Hematopoietic multipotent progenitor cell treated with erythropoietin and hydrocortisone succinate and interleukin-3 and kit ligand, for 8 days (in vitro differentiated cells): ENCODE measurements around the gene NDE1.
"Not testable (repeated sequence)": the region's sequence is repeated elsewhere in the genome, so short reads cannot be mapped to it uniquely, and the experiment has no call there.

Source experiments
- DNase-seq: peaks from one replicate; pipeline ENCODE4 v3.0.0-alpha.2; 2015

The NDE1 gene

DNA sequence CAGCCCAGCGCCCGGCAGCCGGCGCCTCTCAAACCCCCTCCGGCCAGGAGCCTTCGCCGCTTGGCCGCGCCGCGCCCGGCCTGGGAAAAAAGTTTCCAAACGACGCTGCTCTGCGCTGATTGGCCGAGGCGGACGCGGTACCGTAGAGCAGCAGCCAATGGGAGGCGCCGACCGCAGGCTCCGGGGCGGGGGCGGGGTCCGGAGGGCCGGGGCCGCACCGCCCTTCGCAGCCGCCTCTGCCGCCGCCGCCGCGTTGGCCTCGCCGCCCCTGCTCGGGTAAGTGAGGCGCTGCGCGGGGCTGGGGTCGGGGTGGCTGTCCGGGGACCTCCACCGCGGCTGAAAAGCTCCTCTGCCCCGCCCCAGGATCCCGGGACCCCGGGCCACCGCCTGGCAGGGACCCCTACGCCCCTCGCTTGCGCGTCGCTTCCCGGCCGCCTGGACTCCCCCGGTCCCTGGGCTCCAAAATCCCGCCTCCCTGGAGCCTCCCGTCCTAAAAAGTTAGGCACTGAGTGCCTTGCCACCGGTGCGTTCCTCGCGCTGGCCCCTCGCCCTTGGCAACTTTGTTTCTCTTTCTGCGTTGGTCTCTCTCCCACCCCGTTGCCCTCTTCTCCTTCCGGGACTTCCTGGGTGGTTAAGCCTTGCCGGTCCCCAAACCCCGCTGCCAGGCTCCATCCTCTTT is at the start of gene NDE1:
Gene NDE1 (plus strand): TSS at position 227 of the 679 bp plus-strand sequence. CDS start 14,534 bp downstream, outside the sequence.
- peak; percentile 86 for DNase-seq

DNA sequence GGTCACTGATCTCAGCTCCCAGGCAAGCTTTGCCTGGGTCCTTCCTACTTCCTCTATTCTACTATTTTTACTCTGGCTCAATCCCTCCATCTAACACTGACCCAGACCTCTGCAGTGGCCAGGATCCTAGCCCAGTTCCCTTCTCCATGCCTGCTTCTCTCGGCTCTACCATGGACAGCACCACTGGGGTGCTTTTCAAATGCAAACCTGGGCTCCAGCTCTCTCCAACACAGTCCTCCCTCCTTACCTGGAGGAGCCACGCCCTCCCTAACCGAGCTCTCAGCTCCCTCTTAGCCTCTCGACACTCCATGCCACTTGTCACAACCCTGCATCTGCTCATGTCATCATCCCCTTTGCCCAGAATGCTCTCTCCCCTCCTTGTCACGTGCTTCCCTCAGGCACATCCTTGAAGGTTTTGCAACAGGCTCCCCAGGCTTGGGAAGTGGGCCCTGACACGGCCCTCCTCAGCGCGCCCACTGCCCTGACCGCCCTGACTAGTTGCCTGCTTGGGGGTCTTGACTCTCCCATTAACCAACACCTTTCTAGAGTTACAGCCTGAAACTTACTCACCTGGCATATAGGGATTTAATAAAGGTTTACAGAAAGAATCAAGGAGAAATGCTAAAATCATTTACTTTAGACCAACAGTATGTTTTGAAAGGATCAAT is 48.7 kb upstream of the NDE1 start:
- DNase-seq, result no peak

DNA sequence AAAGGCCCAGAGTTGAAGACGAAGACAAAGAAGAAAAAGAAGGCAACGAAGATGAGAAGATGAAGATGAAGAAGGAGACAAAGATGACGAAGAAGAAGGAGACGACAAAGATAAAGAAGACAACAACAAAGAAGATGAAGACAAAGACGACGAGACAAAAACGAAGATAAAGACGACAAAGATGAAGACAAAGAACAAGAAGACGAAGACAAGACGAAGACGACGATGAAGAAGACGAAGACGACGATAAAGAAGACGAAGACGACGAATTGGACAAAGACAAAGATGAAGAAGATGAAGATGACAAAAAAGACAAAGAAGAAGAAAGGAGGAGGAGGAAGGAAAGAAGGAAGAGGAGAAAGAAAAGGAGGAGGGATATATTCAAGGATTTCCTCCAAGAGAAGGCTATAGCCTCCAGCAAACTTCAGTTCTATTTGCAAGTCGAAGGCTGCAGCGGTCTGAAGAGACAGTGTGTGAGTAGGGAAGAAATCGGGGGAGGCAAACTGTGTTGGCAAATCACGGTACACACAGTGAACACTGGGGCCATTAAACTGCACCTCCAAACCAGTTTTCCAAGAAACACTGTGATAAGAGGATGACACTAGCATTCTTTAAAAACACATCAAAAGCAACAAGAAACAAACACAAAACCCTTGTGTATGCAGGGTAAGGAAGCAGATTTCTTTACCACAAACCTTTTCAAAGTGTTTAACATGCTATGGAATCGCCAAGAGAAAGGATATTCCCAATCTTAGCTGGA is 47.6 kb upstream of the NDE1 start:
- DNase-seq, result no peak

DNA sequence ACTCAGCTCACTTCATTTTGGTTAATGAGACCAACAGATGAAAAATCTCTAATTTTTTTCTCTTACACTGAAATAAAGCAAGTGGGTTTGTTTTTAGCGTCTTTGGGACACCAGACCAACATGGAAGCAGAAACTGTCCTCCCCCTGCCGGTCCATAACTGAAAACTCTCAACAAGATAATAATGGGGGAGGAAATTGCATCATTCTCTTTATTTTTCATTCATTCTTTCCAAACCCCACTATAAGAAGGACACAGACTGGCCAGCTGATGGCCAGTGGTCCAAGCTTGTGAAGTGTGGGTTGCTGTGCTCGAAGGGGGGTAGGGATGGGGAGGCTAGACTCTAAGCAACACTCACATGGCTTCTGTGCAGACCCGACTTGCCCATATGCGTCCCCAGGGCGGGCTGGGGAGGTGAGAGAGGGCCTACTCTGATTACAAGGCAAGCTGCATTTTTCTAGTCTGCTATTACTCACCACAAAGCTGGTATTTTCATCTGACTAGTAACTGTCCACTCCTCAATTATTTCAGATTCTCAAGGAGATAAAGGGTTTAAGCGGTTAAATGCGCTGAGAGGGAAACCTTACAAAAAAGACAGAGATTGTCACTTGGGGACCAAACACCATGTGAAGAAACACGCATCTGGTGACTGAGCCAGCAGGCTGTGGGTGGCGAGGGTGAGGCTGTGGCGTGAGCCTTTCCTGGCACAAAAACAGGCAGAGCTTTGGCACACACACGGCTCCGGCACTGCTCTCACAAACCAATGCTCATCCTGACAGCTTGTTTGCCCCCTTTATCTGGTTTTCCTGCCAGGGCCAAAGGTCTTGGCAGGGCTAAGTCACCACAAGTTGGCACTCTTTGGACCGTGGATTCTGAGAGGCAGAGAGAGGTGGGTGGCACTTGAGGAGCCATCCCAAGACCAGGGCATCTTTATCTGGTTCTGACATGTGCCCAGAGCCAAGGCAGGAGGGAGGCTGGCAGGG is 45.3 kb upstream of the NDE1 start:
- peak; percentile 97 for DNase-seq

DNA sequence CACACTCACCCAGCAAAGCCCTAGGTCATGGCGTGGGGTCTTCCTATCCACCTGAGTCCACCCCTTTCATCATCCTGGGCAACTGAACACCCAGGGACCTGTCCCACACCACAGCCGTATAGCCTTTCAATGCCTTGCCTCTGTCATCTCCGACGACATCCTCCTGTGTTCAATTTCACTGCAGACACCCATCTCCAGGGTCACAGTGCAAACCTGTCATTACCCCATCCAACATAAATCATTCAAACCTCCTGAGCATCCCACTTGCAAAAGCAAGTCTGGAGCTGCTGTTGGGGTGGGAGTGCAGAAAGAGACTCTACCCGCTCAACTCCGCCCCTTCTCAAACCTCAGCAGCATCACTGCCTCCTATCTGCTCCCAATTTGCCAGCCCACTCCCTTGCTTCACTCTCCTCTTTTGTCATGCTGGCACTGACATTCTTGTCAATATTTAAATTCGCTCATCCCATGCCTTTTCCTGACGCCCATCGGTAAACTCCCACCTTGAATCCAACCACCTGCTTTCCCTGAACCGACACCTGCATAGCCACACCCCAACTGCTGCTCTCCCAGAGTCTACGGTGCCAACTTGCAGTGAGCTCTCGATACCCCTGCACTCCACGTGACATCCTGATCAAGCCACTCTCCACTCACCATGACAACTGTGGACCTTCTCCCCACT is 44.1 kb upstream of the NDE1 start:
- no peak for DNase-seq

DNA sequence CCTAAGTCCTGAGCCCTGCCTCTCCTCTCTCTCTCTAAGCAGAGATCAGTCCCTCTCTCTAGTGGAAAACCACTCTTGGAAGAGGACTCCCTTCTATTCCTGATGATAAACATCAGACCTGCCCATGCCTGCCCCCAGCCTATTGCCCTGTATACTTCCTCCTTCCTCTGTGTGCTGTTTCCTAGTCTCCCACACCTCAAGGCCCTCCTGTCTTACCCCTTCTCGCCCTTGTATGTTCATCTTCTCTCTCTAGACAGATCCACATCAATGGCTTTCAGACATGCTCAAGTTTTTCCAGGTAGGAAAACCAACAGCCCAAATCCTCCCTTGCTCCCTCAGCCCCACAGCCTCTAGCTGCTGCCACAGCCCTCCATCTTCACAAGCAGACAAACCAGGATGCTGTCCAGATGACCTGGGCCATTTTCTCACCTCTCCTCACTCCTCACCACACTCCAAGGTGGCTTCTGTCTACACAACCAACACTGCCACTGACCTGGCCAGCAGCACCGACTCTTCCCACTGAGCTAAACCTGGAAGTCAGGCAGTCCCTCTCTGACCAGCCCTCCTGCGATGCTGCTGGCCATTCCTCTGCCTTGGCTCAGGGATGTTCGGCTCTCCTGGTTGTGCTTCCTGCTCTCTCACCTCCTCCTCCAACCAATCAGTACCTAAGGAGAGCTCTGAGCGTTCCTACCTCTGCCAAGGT is 43.4 kb upstream of the NDE1 start:
- no peak for DNase-seq

GRCh38 chr16:15607221-15607699 is 42.8 kb upstream of the NDE1 start:
- not testable (repeated sequence) for DNase-seq

GRCh38 chr16:15607700-15608396 is 42.2 kb upstream of the NDE1 start:
- no peak for DNase-seq

DNA sequence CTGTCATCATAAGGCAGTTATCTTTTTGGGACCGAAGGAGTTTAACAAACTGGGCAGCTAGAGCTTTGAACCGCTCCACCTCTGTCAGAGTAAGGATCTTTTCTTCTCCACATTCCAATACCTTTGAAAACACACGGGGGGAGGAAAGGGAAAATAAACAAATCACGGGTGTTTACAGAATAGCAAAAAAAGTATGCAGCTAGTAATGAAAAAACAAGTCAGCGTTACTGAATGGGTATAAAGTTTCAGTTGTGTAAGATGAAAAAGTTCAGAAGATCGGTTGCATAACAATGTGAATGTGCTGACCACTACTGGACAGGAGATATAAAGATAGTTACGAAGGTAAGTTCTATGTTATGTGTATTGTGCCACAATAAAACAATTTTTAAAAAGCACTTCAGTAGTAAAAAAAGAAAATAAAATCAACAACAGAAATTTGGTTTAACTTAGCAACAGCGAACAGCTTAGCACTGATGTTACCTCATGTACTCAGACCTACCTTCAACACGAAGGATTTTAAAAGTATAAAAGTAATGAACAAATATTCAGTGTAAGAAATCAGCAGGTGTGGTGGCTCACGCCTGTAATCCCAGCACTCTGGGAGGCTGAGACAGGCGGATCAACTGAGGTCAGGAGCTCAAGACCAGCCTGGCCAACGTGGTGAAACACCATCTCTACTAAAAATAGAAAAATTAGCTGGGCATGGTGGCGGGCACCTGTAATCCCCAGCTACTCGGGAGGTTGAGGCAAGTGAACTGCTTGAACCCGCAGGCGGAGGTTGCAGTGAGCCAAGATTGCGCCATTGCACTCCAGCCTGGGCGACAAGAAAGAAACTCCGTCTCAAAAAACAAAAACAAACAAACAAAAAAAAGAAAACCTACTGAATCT is 41.4 kb upstream of the NDE1 start:
- no peak for DNase-seq

- no peak for DNase-seq
Observed at GRCh38 chr16:15609286-15609649, 40.8 kb upstream of the NDE1 start.

- DNase-seq, result no peak
Observed at GRCh38 chr16:15610369-15610871, 39.6 kb upstream of the NDE1 start.

GRCh38 chr16:15611610-15612009 is 38.4 kb upstream of the NDE1 start:
- DNase-seq, result no peak

GRCh38 chr16:15613676-15614075 is 36.4 kb upstream of the NDE1 start:
- no peak for DNase-seq

DNA sequence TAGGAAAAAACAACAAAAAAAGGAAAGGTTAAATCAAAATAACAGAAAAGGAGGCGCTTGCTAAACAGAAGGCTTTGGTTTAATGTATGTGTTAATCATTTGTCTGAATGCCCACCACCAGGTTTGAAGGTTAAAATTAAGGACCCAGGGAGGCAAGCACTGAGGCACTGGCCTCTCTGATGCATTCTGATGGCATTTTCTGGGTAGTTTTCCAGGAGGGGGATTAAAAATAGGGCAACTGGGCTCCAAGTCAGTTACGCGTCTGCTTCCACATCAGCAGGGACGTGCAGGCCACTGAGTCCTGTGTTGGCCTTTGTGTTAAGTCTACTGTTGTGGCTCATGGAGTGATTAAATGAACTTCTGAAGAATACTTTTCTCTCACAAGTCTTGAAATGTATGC is 34.0 kb upstream of the NDE1 start:
- DNase-seq, result no peak

- no peak for DNase-seq
Observed at GRCh38 chr16:15616475-15617165, 33.4 kb upstream of the NDE1 start.

GRCh38 chr16:15617901-15618300 is 32.1 kb upstream of the NDE1 start:
- no peak for DNase-seq

GRCh38 chr16:15618392-15618791 is 31.7 kb upstream of the NDE1 start:
- no peak for DNase-seq

DNA sequence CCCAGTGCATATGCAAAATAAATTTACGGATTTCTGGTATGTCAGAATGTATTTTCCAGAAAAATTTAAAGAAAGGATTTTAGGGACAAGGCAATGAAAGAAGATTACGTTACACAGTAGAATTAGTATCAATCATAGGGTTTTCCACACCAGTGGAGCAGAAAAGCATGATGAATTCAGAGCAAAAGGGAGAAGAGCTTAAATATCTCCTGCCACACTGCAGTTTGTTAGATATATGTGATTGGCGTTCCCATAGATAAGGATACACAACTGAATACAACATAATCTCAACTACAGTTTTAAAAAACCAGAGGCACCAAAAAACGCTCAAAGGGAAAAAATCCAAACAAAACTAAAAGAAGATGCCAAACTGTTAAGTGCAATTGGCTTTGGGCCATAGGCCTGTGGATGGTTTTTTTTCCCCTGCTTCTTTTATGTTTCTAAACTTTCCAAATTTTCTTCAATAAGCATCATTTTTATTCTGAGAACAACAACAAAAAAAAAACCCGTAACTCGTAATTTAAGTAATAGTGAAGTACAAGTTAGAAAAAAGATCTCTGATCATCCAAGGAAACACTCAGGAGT is 29.3 kb upstream of the NDE1 start:
- no peak for DNase-seq
